HepG2 (cell line): Measurements from ENCODE around the gene ARL4D. TPM values are rescaled to one million over a fixed set of nuclear protein-coding genes. Genes with fewer than 3 reads are reported as not detected.
A peak's percentile ranks its signal among the peaks of the same experiment; 100 is the strongest.

Source experiments
- HMG20A ChIP-seq: IDR thresholded peaks from 2 replicates; pipeline ENCODE4 v1.6.1; 2016; ENCODE audit warnings: borderline replicate concordance
- KAT8 ChIP-seq: IDR thresholded peaks from 2 replicates; pipeline ENCODE4 v1.6.1; 2016; ENCODE audit warnings: missing genetic modification reagents, missing compliant biosample characterization
- KLF13 ChIP-seq: sonication (generic); formaldehyde crosslinking; IDR thresholded peaks from 2 replicates; pipeline ENCODE4 v1.4.0; 2020; ENCODE audit warnings: mild to moderate bottlenecking, missing genetic modification reagents
- KMT2B ChIP-seq: IDR thresholded peaks from 2 replicates; pipeline ENCODE4 v1.6.1; 2016; ENCODE audit warnings: missing genetic modification reagents, missing compliant biosample characterization
- MBD4 ChIP-seq: IDR thresholded peaks from 2 replicates; pipeline ENCODE4 v1.6.1; 2012; ENCODE audit warnings: low read length, inconsistent platforms, borderline replicate concordance
- REPIN1 ChIP-seq: sonication (generic); formaldehyde crosslinking; IDR thresholded peaks from 2 replicates; pipeline ENCODE4 v1.8.0; 2022; ENCODE audit warnings: missing genetic modification reagents, low read depth, mild to moderate bottlenecking, borderline replicate concordance
- ZFY ChIP-seq: sonication (generic); formaldehyde crosslinking; IDR thresholded peaks from 2 replicates; pipeline ENCODE4 v1.4.0; 2020; ENCODE audit warnings: missing genetic modification reagents
- ZNF577 ChIP-seq: sonication (generic); formaldehyde crosslinking; IDR thresholded peaks from 2 replicates; pipeline ENCODE4 v1.4.0; 2020; ENCODE audit warnings: mild to moderate bottlenecking, low read depth, missing genetic modification reagents, borderline replicate concordance
- ZNF746 ChIP-seq: sonication (generic); formaldehyde crosslinking; IDR thresholded peaks from 2 replicates; pipeline ENCODE4 v1.8.0; 2022; ENCODE audit warnings: mild to moderate bottlenecking, missing genetic modification reagents
- polyA plus RNA-seq, 8 experiments: library from polyadenylated mRNA; depleted of rRNA in 3 of 8; stranded (reverse) in 7 of 8; unstranded in 1 of 8; fragments of >200 nt; fragmentation: Illumina TruSeq in 4 of 8; extraction: Trizol in 4 of 8; gene quantifications; 2 replicates each; pipeline versions ENCODE4 v1.2.1 to v1.2.3, GENCODE V29; 2011 to 2016; ENCODE audit warnings: low read depth in 4 of 8, missing spikeins in 1 of 8, mixed read lengths in 1 of 8; ENCODE audit not compliant: insufficient read depth in 1 of 8
- total RNA-seq, 5 experiments: library from RNA; depleted of rRNA; stranded (reverse); fragments of >200 nt; fragmentation: Illumina TruSeq; extraction: Trizol; gene quantifications; 2 replicates each; pipeline ENCODE4 v1.2.3, GENCODE V29; 2016; ENCODE audit warnings: low read depth in 1 of 5
- TF ChIP-seq, protein P1 (sequence below): sonication (generic); formaldehyde crosslinking; IDR thresholded peaks from 2 replicates; pipeline ENCODE4 v1.4.0; 2020; ENCODE audit warnings: missing genetic modification reagents
- TF ChIP-seq, protein P2 (sequence below): sonication (generic); formaldehyde crosslinking; IDR thresholded peaks from 2 replicates; pipeline ENCODE4 v1.8.0; 2023; ENCODE audit warnings: mild to moderate bottlenecking, missing genetic modification reagents
- TF ChIP-seq, protein P3 (sequence below): sonication (generic); formaldehyde crosslinking; IDR thresholded peaks from 2 replicates; pipeline ENCODE4 v1.8.1; 2023; ENCODE audit warnings: mild to moderate bottlenecking, missing genetic modification reagents
- TF ChIP-seq, protein P4 (sequence below): sonication (generic); formaldehyde crosslinking; IDR thresholded peaks from 2 replicates; pipeline ENCODE4 v1.5.0; 2020; ENCODE audit warnings: missing genetic modification reagents
- TF ChIP-seq, protein P5 (sequence below): sonication (generic); formaldehyde crosslinking; IDR thresholded peaks from 2 replicates; pipeline ENCODE4 v1.4.0; 2020; ENCODE audit warnings: missing genetic modification reagents, mild to moderate bottlenecking, borderline replicate concordance
- TF ChIP-seq, protein P6 (sequence below): sonication (generic); formaldehyde crosslinking; conservative IDR thresholded peaks from 2 replicates; pipeline ENCODE4 v1.4.0; 2020; ENCODE audit warnings: missing genetic modification reagents

ARL4D gene
- total and polyA plus RNA-seq, 2 of the 13 experiments (the other 11 are each of a cell fraction or from before 2014, with no cell fraction given) = 9.0 to 25.9 TPM

DNA sequence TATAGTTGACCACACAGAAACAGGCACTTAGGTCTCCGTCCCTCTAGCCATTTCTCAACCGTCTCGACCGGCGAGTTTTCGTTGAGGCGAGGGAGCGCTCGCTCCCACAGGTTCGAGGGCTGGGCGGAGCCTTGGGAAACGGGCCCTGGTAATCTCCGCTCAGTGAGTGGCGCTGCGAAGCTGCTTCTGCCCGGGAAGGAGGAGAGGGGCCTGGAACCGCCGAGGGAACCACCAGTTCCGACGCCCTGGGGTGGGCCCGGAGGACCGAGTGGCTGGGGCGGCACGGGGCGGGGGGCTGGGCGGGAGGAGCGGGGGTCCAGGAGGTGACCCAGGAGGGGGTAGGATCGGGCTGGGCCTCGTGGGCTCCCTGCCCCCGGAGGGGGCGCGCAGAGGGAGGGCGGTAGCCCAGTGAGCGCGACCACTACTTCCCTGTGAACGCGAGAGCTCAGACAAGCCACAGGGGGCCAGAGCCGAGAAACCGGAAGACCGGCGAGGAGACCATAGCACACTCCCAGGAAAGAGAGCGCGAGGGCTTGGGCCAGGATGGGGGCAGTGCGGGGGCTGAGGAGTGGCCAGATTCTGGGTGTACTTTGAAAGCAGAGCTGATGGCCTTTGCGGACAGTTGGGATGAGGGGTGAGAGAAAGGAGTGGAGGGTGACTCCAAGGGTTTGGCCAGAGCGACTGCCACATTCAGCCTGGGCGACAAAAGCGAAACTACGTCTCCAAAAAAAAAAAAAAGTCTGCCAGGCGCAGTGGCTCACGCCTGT lies 29.9 kb upstream of the ARL4D start (continued):
- TF ChIP-seq, protein P1, sequence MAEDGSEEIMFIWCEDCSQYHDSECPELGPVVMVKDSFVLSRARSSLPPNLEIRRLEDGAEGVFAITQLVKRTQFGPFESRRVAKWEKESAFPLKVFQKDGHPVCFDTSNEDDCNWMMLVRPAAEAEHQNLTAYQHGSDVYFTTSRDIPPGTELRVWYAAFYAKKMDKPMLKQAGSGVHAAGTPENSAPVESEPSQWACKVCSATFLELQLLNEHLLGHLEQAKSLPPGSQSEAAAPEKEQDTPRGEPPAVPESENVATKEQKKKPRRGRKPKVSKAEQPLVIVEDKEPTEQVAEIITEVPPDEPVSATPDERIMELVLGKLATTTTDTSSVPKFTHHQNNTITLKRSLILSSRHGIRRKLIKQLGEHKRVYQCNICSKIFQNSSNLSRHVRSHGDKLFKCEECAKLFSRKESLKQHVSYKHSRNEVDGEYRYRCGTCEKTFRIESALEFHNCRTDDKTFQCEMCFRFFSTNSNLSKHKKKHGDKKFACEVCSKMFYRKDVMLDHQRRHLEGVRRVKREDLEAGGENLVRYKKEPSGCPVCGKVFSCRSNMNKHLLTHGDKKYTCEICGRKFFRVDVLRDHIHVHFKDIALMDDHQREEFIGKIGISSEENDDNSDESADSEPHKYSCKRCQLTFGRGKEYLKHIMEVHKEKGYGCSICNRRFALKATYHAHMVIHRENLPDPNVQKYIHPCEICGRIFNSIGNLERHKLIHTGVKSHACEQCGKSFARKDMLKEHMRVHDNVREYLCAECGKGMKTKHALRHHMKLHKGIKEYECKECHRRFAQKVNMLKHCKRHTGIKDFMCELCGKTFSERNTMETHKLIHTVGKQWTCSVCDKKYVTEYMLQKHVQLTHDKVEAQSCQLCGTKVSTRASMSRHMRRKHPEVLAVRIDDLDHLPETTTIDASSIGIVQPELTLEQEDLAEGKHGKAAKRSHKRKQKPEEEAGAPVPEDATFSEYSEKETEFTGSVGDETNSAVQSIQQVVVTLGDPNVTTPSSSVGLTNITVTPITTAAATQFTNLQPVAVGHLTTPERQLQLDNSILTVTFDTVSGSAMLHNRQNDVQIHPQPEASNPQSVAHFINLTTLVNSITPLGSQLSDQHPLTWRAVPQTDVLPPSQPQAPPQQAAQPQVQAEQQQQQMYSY = no peak
- TF ChIP-seq KLF13 (CRISPR knock-in tag) (no peak; the same call in 1 of the 2 replicates), MBD4 (no peak), ZFY (peak; percentile 86), REPIN1 (CRISPR knock-in tag) (peak; percentile 42; the same call in 1 of the 2 replicates), KMT2B (CRISPR knock-in tag) (no peak; the same call in none of the 2 replicates), ZNF577 (no peak), HMG20A (CRISPR knock-in tag) (no peak), KAT8 (no peak; the same call in none of the 2 replicates), ZNF746 (CRISPR knock-in tag) (no peak)
- TF ChIP-seq, protein P2, sequence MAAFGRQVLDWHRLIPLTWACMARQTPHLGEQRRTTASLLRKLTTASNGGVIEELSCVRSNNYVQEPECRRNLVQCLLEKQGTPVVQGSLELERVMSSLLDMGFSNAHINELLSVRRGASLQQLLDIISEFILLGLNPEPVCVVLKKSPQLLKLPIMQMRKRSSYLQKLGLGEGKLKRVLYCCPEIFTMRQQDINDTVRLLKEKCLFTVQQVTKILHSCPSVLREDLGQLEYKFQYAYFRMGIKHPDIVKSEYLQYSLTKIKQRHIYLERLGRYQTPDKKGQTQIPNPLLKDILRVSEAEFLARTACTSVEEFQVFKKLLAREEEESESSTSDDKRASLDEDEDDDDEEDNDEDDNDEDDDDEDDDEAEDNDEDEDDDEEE (CRISPR knock-in tag) = 0 out of 2 replicates have a peak, but pooled peaks have one; percentile 26
- TF ChIP-seq, protein P3, sequence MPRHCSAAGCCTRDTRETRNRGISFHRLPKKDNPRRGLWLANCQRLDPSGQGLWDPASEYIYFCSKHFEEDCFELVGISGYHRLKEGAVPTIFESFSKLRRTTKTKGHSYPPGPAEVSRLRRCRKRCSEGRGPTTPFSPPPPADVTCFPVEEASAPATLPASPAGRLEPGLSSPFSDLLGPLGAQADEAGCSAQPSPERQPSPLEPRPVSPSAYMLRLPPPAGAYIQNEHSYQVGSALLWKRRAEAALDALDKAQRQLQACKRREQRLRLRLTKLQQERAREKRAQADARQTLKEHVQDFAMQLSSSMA = no peak
- TF ChIP-seq, protein P4, sequence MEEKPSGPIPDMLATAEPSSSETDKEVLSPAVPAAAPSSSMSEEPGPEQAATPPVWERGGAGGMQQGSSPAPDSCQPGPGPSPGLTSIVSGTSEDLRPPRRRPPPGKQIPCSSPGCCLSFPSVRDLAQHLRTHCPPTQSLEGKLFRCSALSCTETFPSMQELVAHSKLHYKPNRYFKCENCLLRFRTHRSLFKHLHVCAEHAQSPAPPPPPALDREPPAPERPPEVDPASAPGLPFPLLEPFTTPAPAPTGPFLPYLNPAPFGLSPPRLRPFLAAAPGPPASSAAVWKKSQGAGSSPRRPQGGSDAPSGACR (CRISPR knock-in tag) = no peak
- TF ChIP-seq, protein P5, sequence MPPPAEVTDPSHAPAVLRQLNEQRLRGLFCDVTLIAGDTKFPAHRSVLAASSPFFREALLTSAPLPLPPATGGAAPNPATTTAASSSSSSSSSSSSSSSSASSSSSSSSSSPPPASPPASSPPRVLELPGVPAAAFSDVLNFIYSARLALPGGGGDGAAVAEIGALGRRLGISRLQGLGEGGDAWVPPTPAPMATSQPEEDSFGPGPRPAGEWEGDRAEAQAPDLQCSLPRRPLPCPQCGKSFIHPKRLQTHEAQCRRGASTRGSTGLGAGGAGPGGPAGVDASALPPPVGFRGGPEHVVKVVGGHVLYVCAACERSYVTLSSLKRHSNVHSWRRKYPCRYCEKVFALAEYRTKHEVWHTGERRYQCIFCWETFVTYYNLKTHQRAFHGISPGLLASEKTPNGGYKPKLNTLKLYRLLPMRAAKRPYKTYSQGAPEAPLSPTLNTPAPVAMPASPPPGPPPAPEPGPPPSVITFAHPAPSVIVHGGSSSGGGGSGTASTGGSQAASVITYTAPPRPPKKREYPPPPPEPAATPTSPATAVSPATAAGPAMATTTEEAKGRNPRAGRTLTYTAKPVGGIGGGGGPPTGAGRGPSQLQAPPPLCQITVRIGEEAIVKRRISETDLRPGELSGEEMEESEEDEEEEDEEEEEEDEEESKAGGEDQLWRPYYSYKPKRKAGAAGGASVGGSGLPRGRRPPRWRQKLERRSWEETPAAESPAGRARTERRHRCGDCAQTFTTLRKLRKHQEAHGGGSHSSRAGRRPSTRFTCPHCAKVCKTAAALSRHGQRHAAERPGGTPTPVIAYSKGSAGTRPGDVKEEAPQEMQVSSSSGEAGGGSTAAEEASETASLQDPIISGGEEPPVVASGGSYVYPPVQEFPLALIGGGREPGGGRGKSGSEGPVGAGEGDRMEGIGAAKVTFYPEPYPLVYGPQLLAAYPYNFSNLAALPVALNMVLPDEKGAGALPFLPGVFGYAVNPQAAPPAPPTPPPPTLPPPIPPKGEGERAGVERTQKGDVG (CRISPR knock-in tag) = 0 out of 2 replicates have a peak, but pooled peaks have one; percentile 84
- TF ChIP-seq, protein P6, sequence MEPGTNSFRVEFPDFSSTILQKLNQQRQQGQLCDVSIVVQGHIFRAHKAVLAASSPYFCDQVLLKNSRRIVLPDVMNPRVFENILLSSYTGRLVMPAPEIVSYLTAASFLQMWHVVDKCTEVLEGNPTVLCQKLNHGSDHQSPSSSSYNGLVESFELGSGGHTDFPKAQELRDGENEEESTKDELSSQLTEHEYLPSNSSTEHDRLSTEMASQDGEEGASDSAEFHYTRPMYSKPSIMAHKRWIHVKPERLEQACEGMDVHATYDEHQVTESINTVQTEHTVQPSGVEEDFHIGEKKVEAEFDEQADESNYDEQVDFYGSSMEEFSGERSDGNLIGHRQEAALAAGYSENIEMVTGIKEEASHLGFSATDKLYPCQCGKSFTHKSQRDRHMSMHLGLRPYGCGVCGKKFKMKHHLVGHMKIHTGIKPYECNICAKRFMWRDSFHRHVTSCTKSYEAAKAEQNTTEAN (CRISPR knock-in tag) = no peak
